Activated CD4-positive, alpha-beta T cell treated with anti-CD3 and anti-CD28 coated beads, Interleukin-2, Interleukin-4, amounts not matched to agents 100 ng/mL and 50 ng/mL, durations not matched to agents 16 hours and 8 hours (primary cell): ENCODE data around the gene HCAR2.
A peak's percentile ranks its signal among the peaks of the same experiment; 100 is the strongest.
"Not testable (repeated sequence)": the region's sequence is repeated elsewhere in the genome, so short reads cannot be mapped to it uniquely, and the experiment has no call there.

Source experiments
- DNase-seq: peaks from one replicate; pipeline ENCODE4 v3.0.0-alpha.2; 2020; ENCODE audit warnings: low spot score

Gene HCAR2

GRCh38 chr12:122702890-122703611 lies at the start of gene HCAR2:
Gene HCAR2, minus strand, starts transcription at chr12:122703357. Its CDS starts 74 bp downstream, at chr12:122703283.
- not testable (repeated sequence) for DNase-seq

- DNase-seq: peak; percentile 100
Observed at GRCh38 chr12:122752464-122753318, 49.5 kb upstream of the HCAR2 start, which contains the start of gene DENR. Gene DENR, plus strand, starts transcription at chr12:122752824. Its CDS starts 878 bp downstream, at chr12:122753702.

GRCh38 chr12:122750781-122751515 lies 47.8 kb upstream of the HCAR2 start:
- not testable (repeated sequence) for DNase-seq

- no peak for DNase-seq
Observed at GRCh38 chr12:122749569-122750332, 46.6 kb upstream of the HCAR2 start.

GRCh38 chr12:122747224-122748135 lies 44.3 kb upstream of the HCAR2 start:
- DNase-seq: no peak

- DNase-seq: no peak
Observed at GRCh38 chr12:122743895-122744525, 40.9 kb upstream of the HCAR2 start.

- DNase-seq: no peak
Observed at GRCh38 chr12:122740351-122740750, 37.2 kb upstream of the HCAR2 start.

GRCh38 chr12:122738571-122738970 lies 35.4 kb upstream of the HCAR2 start:
- no peak for DNase-seq

- no peak for DNase-seq
Observed at GRCh38 chr12:122732611-122733010, 29.5 kb upstream of the HCAR2 start.

- DNase-seq: peak; percentile 59
Observed at GRCh38 chr12:122732170-122732569, 29.0 kb upstream of the HCAR2 start.

GRCh38 chr12:122730215-122731014 lies 27.3 kb upstream of the HCAR2 start, which contains the start of gene HCAR1:
Gene HCAR1, minus strand, starts transcription at chr12:122730844. Its CDS starts 505 bp downstream, at chr12:122730339.
- DNase-seq: peak; percentile 85

GRCh38 chr12:122729583-122730214 lies 26.5 kb upstream of the HCAR2 start:
- DNase-seq: no peak

- peak; percentile 70 for DNase-seq
Observed at GRCh38 chr12:122726080-122726558, 23.0 kb upstream of the HCAR2 start.

- DNase-seq: no peak
Observed at GRCh38 chr12:122725452-122726079, 22.4 kb upstream of the HCAR2 start.

GRCh38 chr12:122724641-122725243 lies 21.6 kb upstream of the HCAR2 start:
- no peak for DNase-seq

GRCh38 chr12:122722387-122722786 lies 19.2 kb upstream of the HCAR2 start:
- no peak for DNase-seq

GRCh38 chr12:122721057-122721545 lies 17.9 kb upstream of the HCAR2 start:
- peak; percentile 80 for DNase-seq
